ENCODE data around the gene NTRK2.

NTRK2 gene

DNA sequence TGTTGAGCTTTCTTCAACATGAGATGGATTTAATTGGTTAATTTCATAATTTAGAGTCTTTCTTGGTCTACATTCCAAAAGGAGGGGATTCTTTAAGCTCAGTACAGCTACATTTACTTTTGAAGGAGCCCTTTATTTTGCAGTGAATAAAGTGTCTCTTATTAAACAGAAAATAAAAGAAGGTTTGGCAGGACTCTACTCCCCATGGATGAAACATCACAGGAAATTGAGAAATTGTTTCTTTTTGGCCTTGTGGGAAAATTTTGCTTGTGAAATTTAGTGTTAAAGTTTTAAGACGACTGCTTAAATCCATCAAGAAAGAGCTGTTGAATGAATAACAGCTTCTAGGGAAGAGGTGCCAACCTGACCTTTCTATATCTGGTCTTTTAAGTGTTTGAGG is 187.7 kb downstream of the NTRK2 start:
- H3K4me3 ChIP-seq (ENCODE audit: low read depth, low read length): no peak overlapping the region
- TF ChIP-seq, protein P1, sequence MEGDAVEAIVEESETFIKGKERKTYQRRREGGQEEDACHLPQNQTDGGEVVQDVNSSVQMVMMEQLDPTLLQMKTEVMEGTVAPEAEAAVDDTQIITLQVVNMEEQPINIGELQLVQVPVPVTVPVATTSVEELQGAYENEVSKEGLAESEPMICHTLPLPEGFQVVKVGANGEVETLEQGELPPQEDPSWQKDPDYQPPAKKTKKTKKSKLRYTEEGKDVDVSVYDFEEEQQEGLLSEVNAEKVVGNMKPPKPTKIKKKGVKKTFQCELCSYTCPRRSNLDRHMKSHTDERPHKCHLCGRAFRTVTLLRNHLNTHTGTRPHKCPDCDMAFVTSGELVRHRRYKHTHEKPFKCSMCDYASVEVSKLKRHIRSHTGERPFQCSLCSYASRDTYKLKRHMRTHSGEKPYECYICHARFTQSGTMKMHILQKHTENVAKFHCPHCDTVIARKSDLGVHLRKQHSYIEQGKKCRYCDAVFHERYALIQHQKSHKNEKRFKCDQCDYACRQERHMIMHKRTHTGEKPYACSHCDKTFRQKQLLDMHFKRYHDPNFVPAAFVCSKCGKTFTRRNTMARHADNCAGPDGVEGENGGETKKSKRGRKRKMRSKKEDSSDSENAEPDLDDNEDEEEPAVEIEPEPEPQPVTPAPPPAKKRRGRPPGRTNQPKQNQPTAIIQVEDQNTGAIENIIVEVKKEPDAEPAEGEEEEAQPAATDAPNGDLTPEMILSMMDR (IDR thresholded peaks at IDR 0.05; ENCODE audit: low read depth, low read length, missing control alignments): no peak
- no peak for DNase-seq (ENCODE audit: low read depth)

DNA sequence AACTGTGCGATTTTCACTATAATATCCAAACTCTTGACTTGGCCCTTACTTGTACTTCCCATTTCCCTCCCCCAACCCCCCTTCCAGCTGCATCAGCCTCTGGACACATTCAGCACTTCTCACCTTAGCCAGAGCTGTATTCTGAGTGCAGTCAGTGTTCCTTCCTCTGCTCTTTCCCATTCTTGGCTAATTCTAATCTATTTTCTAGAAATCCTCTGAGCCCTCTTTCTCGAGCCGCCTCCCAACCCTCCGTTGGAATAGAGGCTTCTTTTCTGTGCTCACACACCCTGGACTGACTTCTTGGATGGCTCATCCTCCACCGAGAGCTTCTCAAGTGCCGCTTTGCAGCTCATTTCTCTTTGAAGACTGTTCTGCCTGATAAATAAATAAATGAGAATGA is 188.8 kb downstream of the NTRK2 start:
- TF ChIP-seq, protein P1 (IDR thresholded peaks at IDR 0.05; ENCODE audit: low read depth, low read length, missing control alignments): no peak
- DNase-seq (ENCODE audit: low read depth): no peak

DNA sequence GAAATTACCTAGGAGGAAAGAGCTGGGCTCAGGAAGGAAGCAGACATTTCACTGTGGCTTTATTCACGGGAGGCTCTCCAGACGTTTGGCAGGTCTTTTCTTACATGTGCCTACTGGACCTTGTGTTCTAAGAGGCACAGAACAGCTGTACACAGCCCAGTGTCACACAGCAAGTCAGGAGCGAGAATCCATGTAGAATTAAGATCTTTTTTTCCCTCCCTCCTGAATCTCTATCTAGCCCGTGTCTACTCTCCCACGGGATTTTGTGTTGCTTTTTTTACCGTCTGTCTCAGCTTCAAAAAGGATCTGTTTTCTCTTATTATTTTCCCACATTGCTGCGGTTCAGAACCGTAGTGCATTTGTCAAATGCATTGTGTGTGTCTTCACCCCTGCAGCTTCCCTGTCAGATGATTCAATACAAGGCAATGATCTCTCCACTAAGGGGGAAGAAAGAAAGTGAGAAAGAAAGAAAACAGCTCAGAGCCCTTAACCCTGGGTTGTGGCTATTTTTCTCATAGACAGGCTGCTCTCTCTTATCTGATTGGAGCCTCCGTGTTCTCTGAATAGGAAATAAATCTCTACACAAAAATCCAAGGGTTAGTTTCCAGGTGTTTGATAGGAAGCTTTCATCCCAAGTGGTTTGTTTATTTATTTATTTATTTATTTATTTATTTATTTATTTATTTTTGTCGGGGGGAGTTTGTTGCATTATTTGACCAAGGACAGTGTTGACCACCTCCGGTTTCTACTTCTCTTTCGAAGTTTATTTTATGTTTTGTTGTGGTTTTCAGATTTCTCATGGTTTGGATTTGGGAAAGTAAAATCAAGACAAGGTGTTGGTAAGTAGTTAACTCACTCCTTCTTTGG is 191.0 kb downstream of the NTRK2 start:
- no peak for DNase-seq (ENCODE audit: low read depth)
- TF ChIP-seq, protein P1 (IDR thresholded peaks at IDR 0.05; ENCODE audit: low read depth, low read length, missing control alignments): no peak
- H3K4me3 ChIP-seq (ENCODE audit: low read depth, low read length): no peak overlapping the region

More for the DNA sequence above, 188.8 kb downstream of the NTRK2 start:
- no peak overlapping the region for H3K4me3 ChIP-seq (ENCODE audit: low read depth, low read length)

DNA sequence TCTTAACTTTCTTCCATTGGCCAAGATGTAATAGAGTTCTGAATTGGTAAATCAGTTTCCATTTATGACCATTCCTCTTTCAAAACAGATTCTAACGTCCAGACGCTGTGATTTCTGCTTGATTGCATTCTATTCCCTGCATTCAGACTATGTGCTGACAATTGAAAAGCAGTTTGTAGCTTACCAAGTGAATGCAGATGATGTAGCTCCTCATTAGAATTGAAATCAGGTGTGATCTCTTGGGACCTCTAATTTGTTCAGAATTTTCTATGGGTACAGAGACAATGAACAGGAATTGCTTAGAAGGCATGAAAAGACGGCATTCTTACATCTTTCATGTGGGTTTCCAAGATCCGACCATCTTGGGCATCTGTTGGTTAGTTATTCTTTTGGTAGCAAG is 191.9 kb downstream of the NTRK2 start:
- DNase-seq (ENCODE audit: low read depth): no peak
- TF ChIP-seq, protein P1 (IDR thresholded peaks at IDR 0.05; ENCODE audit: low read depth, low read length, missing control alignments): no peak
- H3K4me3 ChIP-seq (ENCODE audit: low read depth, low read length): no peak overlapping the region

DNA sequence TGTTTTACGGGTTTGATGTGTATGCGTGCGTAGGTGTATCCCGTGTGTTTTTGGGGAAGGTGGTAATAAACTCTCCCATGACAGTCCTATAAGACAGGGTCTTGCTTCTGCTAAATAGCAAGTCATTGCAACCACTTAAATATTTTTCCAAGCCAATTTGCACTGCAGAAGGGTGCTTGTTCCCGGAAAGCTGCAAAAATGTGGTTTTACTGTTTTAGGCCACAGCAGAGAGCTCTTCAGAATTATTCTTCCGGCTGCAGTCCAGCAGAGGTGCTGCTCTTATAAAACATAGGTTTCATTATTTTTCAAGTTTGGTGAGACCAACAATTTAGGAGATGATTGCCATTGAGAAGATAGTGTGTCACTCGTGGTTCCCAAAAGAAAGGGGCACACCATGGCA is 192.8 kb downstream of the NTRK2 start:
- DNase-seq (ENCODE audit: low read depth): no peak
- TF ChIP-seq, protein P1 (IDR thresholded peaks at IDR 0.05; ENCODE audit: low read depth, low read length, missing control alignments): no peak
- no peak overlapping the region for H3K4me3 ChIP-seq (ENCODE audit: low read depth, low read length)

DNA sequence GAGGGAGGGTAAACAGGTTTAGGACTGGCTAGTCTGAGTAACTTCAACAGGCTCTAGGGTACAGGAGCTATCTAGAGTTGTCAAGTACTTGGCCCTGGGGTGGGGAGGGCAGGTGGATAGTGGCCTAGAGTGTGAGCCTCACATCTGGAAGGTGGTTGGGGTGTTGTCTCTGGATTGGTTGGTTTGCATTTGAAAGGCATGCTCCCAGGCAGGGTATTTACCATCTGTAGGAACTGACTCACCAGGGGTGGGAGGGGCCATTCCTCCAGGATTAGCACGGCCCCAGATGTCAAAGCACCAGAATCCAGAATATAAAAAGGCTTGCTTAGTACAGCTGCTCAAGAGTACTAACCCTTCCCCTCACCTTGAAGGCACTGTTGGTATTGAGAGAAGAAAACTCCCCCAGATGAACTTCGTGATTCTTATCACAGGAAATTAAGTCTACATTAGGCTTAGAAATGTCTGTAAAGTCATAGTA is 193.3 kb downstream of the NTRK2 start:
- no peak overlapping the region for H3K4me3 ChIP-seq (ENCODE audit: low read depth, low read length)
- TF ChIP-seq, protein P1 (IDR thresholded peaks at IDR 0.05; ENCODE audit: low read depth, low read length, missing control alignments): no peak
- DNase-seq (ENCODE audit: low read depth): no peak

DNA sequence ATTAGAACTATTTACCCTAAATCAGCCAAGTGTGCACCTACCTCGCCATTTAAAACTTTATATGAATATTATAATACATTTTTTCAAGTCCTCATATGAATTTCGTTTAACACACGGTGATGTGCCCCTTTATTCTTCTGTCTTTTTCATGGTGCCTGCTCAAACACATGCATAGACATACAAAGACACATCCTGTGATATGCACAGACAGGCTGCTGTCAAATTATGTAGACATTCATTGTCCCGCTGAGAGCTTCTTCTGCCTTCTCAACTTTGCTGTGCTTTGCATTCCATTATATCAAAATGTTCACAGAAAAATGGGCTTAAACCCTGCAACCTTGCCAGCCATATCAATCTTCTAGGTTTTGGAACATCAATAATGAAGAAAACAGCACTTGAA is 193.8 kb downstream of the NTRK2 start:
- no peak overlapping the region for H3K4me3 ChIP-seq (ENCODE audit: low read depth, low read length)
- TF ChIP-seq, protein P1 (IDR thresholded peaks at IDR 0.05; ENCODE audit: low read depth, low read length, missing control alignments): no peak
- no peak for DNase-seq (ENCODE audit: low read depth)

Data from GM12864 (cell line).